Lower lobe of right lung (tissue), 2 donors: ENCODE results near the gene TRIM75. TPM values are rescaled to one million over a fixed set of nuclear protein-coding genes. Genes with fewer than 3 reads are reported as not detected.
"Not testable (repeated sequence)": the region's sequence is repeated elsewhere in the genome, so short reads cannot be mapped to it uniquely, and the experiment has no call there.

Experiments
- ATAC-seq, 2 donors: fragments of 200-7000 bp; cut with Tn5 transposase; one replicate each; pipeline ENCODE4 v1.9.1; 2020 to 2022; ENCODE audit warnings: mild to moderate bottlenecking in 2 of 2, moderate library complexity in 2 of 2
- DNase-seq: peaks from one replicate; pipeline ENCODE4 v3.0.0-alpha.2; 2020
- H3K27ac ChIP-seq: fragments of 200-600 bp; one replicate; pipeline ENCODE4 v1.8.0; 2022
- H3K27me3 ChIP-seq: fragments of 200-600 bp; one replicate; pipeline ENCODE4 v1.8.0; 2022; ENCODE audit warnings: low read depth
- H3K36me3 ChIP-seq: fragments of 200-600 bp; one replicate; pipeline ENCODE4 v1.8.0; 2022; ENCODE audit warnings: mild to moderate bottlenecking
- H3K4me1 ChIP-seq: fragments of 200-600 bp; one replicate; pipeline ENCODE4 v1.8.0; 2022
- H3K4me3 ChIP-seq: fragments of 200-600 bp; one replicate; pipeline ENCODE4 v1.8.0; 2022; ENCODE audit warnings: mild to moderate bottlenecking
- H3K9me3 ChIP-seq: fragments of 200-600 bp; one replicate; pipeline ENCODE4 v1.8.0; 2022
- intact Hi-C: fragments of 100-400 bp; cut with DNase I; formaldehyde crosslinking; loops from one replicate; pipeline ENCODE4 v1.11.0; 2022
- total RNA-seq: library from RNA; stranded (reverse); fragmentation: NEBNext Ultra II Directional; extraction: Animal tissue kit (Norgen Biotek cat#: 25700); gene quantifications from one replicate; pipeline ENCODE4 v1.2.1, GENCODE V29; 2021
- TF ChIP-seq, protein P1 (sequence below): fragments of 200-600 bp; IDR thresholded peaks from one replicate; pipeline ENCODE4 v1.8.0; 2022; ENCODE audit warnings: antibody characterized with exemption, mild to moderate bottlenecking
- donor health status: DM: no; HTN: yes; CAD: no; lungs with severe emphysema.

TRIM75 gene
- total RNA-seq, 1 donor from 2014 or later, result not detected

DNA sequence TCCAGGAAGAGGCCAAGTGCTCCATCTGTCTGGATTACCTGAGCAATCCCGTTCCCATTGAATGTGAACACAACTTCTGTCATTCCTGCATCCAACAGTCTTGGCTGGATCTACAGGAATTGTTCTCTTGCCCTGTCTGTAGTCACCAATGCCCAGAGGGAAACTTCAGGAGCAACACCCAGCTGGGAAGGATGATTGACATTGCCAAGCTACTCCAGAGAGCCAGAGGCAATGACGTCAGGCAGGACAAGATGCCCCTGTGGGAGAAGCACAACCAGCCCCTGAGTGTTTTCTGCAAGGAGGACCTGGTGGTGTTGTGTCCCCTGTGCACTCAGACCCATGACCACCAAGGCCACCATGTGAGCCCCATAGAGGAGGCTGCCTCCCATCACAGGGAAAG is 43.2 kb upstream of the TRIM75 start:
- no peak for DNase-seq
- no peak overlapping the region for H3K4me3 ChIP-seq
- TF ChIP-seq, protein P1, sequence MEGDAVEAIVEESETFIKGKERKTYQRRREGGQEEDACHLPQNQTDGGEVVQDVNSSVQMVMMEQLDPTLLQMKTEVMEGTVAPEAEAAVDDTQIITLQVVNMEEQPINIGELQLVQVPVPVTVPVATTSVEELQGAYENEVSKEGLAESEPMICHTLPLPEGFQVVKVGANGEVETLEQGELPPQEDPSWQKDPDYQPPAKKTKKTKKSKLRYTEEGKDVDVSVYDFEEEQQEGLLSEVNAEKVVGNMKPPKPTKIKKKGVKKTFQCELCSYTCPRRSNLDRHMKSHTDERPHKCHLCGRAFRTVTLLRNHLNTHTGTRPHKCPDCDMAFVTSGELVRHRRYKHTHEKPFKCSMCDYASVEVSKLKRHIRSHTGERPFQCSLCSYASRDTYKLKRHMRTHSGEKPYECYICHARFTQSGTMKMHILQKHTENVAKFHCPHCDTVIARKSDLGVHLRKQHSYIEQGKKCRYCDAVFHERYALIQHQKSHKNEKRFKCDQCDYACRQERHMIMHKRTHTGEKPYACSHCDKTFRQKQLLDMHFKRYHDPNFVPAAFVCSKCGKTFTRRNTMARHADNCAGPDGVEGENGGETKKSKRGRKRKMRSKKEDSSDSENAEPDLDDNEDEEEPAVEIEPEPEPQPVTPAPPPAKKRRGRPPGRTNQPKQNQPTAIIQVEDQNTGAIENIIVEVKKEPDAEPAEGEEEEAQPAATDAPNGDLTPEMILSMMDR, result no peak
- H3K27ac ChIP-seq, result no peak overlapping the region
- H3K4me1 ChIP-seq, result no peaks in the 10 kb centered on the region
- no peaks in the 10 kb centered on the region for H3K9me3 ChIP-seq
- no peaks in the 10 kb centered on the region for H3K27me3 ChIP-seq
- H3K36me3 ChIP-seq, result no peaks in the 10 kb centered on the region
- no peak for ATAC-seq
- intact Hi-C loops, result no loop called here

DNA sequence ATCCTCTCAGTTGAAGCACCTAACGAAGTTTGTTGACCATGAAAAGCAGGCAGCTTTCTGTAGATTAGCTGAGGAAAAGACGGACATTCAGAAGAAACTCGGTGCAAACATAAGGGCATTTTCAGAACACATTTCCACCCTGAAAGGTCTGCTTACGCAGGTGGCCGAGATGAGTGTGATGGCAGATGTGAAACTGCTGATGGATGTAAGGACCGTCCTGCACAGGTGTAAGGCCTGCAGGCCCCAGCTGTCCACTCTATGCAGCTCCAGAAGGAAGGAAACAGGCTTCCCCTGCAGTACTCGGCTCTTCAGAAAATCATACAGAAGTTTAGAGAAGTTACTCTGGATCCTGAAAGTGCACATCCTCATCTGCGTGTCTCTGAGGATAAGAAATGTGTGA is 42.7 kb upstream of the TRIM75 start:
- no peak overlapping the region for H3K27ac ChIP-seq
- no peak for ATAC-seq
- no peak overlapping the region for H3K4me3 ChIP-seq
- H3K27me3 ChIP-seq, result no peaks in the 10 kb centered on the region
- no peaks in the 10 kb centered on the region for H3K4me1 ChIP-seq
- H3K36me3 ChIP-seq, result no peaks in the 10 kb centered on the region
- DNase-seq, result no peak
- TF ChIP-seq, protein P1, result no peak
- H3K9me3 ChIP-seq, result no peaks in the 10 kb centered on the region
- intact Hi-C loops, result no loop called here

DNA sequence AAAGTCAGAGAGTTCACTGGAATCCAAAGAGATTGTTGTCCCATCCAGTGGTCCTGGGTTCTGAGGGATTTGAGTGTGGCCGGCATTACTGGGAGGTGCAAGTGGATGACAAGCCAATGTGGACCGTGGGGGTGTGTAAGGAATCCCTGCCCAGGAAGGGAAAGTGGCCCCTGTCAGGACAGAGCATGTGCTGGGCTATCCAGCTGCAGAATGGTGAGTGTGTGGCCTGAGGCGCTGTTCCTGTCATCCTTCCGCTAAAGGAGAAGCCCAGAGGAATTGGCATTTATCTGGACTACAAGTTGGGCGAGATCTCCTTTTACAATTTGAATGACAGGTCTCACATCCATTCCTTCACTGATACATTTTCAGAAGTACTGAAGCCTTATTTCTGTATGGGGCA is 42.3 kb upstream of the TRIM75 start:
- ATAC-seq, result no peak
- Histone ChIP-seq H3K27me3 (no peaks in the 10 kb centered on the region), H3K9me3 (no peaks in the 10 kb centered on the region), H3K27ac (no peak overlapping the region), H3K4me1 (no peaks in the 10 kb centered on the region), H3K36me3 (no peaks in the 10 kb centered on the region), H3K4me3 (no peak overlapping the region)
- TF ChIP-seq, protein P1, result no peak
- DNase-seq, result no peak
- intact Hi-C loops, result no loop called here

DNA sequence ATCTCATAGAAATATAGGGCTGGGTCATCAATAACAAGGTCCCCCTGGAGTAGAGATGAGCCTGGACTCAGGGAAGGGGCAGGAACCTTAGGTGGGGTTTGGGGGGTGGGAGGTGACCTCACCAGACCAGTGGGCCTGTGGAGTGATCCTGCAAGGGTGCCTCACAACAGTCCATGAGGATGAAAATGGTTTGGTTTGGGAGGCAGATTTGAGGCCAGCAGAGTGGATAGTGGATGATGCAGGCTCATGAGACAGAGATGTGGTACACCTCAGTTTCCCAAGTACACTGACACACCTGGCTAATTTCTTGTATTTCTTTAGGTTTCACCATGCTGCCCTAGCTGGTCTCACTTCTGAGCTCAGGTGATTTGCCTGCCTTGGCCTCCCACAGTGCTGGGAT is 40.0 kb upstream of the TRIM75 start:
- Histone ChIP-seq H3K4me3 (no peak overlapping the region), H3K27me3 (no peaks in the 10 kb centered on the region), H3K4me1 (no peaks in the 10 kb centered on the region), H3K36me3 (no peaks in the 10 kb centered on the region), H3K27ac (no peak overlapping the region), H3K9me3 (no peaks in the 10 kb centered on the region)
- DNase-seq, result no peak
- ATAC-seq, result no peak
- TF ChIP-seq, protein P1, result no peak
- intact Hi-C loops, result no loop called here

DNA sequence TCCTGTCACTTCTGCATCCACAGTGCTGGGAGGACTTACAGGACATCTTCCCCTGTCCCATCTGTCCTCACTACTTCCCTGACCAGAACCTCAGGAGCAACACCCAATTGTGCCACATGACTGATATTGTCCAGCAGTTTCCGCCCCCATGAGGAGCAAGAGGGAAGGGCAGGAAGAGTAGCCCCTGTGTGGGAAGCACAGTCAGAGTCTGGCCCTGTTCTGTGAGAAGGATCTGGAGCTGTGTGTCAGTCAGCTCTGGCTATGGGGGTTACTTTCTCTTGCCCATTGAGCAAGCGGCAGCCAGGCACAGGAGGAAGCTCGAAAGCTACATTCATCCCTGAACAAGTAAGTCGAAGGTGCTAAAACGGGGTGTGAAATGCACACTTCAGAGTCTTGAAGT is 36.7 kb upstream of the TRIM75 start:
- no peak for DNase-seq
- intact Hi-C loops, result no loop called here
- Histone ChIP-seq H3K27ac (no peak overlapping the region), H3K4me1 (no peaks in the 10 kb centered on the region), H3K27me3 (no peaks in the 10 kb centered on the region), H3K9me3 (no peaks in the 10 kb centered on the region), H3K4me3 (no peak overlapping the region), H3K36me3 (no peaks in the 10 kb centered on the region)
- TF ChIP-seq, protein P1, result no peak
- peak in 1 of 2 donors; percentile 46 for ATAC-seq

DNA sequence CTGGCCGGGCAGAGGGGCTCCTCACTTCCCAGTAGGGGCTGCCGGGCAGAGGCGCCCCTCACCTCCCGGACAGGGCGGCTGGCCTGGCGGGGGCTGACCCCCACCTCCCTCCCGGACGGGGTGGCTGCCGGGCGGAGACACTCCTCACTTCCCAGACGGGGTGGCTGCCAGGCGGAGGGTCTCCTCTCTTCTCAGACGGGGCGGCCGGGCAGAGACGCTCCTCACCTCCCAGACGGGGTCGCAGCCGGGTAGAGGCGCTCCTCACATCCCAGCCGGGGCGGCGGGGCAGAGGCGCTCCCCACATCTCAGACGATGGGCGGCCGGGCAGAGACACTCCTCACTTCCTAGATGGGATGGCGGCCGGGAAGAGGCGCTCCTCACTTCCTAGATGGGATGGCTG is 33.7 kb upstream of the TRIM75 start:
- H3K27me3 ChIP-seq, H3K27ac ChIP-seq, DNase-seq, intact Hi-C loops, H3K4me3 ChIP-seq, H3K4me1 ChIP-seq, ATAC-seq, H3K36me3 ChIP-seq, H3K9me3 ChIP-seq: not testable (repeated sequence)

DNA sequence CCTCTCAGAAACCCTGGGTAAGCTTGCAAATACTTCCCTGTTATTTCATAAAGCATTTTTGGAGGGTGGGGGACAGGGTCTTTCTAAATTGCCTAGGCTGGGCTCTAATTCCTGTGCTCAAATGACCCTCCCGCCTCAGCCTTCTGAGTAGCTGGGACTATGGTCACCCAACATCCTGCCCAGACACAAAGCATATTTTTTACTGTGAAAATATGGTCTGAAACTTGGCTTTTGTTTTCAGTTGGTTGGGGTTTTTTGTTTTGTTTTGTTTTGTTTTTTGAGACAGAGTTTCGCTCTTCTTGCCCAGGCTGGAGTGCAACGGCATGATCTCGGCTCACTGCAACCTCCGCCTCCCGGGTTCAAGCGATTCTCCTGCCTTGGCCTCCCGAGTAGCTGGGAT is 27.9 kb upstream of the TRIM75 start:
- H3K36me3 ChIP-seq, intact Hi-C loops: not testable (repeated sequence)

More for the DNA sequence above, 27.9 kb upstream of the TRIM75 start:
- not testable (repeated sequence) for DNase-seq, H3K27ac ChIP-seq, ATAC-seq, H3K4me1 ChIP-seq, H3K27me3 ChIP-seq, H3K4me3 ChIP-seq, H3K9me3 ChIP-seq
